Adrenal gland (tissue), 12 donors: ENCODE measurements around the gene MAP4K1. TPM values are rescaled to one million over a fixed set of nuclear protein-coding genes. Genes with fewer than 3 reads are reported as not detected.

ENCODE experiments used
- DNase-seq, 7 donors: peaks; one replicate each; pipeline ENCODE4 v3.0.0-alpha.2; 2019 to 2020
- H3K27ac ChIP-seq, 5 donors: fragments of 200-600 bp; sonication (generic) in 4 of 5; 1 replicate in 3 of 5; 2 replicates in 2 of 5; pipeline versions ENCODE4 v1.5.1 to v1.8.0; 2016 to 2020; ENCODE audit warnings: mild to moderate bottlenecking in 1 of 5
- H3K27me3 ChIP-seq: fragments of 200-600 bp; 2 replicates; pipeline ENCODE4 v1.8.0; 2021
- H3K36me3 ChIP-seq, 2 donors: fragments of 200-600 bp; replicated peaks in 1 of 2; 1 replicate in 1 of 2; 2 replicates in 1 of 2; pipeline versions ENCODE4 v1.5.1 to v1.8.0; 2018 to 2022
- H3K4me1 ChIP-seq, 2 donors: fragments of 200-600 bp; replicated peaks in 1 of 2; 1 replicate in 1 of 2; 2 replicates in 1 of 2; pipeline versions ENCODE4 v1.5.1 to v1.8.0; 2018 to 2021
- H3K4me3 ChIP-seq, 4 donors: fragments of 200-600 bp; sonication (generic) in 3 of 4; one replicate each; pipeline ENCODE4 v1.5.1; 2016 to 2018
- H3K9me3 ChIP-seq, 3 donors: fragments of 200-600 bp; sonication (generic) in 1 of 3; replicated peaks in 1 of 3; 1 replicate in 2 of 3; 2 replicates in 1 of 3; pipeline versions ENCODE4 v1.5.1 to v1.8.0; 2016 to 2021
- CTCF ChIP-seq, 6 experiments: fragments of 450-650 bp in 4 of 6; fragments of 200-600 bp in 2 of 6; sonication (generic) in 1 of 6; IDR thresholded peaks; 1 replicate in 5 of 6; 2 replicates in 1 of 6; pipeline versions ENCODE4 v1.5.1 to v1.8.0; 2016 to 2021; ENCODE audit warnings: antibody characterized with exemption in 6 of 6, mild to moderate bottlenecking in 2 of 6, moderate library complexity in 1 of 6
- POLR2A ChIP-seq, 2 donors: fragments of 450-650 bp; IDR thresholded peaks; one replicate each; pipeline ENCODE4 v1.6.1; 2017; ENCODE audit warnings: antibody characterized with exemption in 2 of 2, mild to moderate bottlenecking in 2 of 2, moderate library complexity in 1 of 2
- WGBS, 4 donors: extraction: QIAGEN DNeasy Blood & Tissue Kit in 2 of 4; methylation state at CpG; one replicate each; pipeline versions ENCODE4 v1.1.5 to v1.1.7; 2013 to 2017; 5-methylcytosine and 5-hydroxymethylcytosine counted together
- intact Hi-C, 2 donors: fragments of 100-400 bp; cut with DNase I; formaldehyde crosslinking; loops; one replicate each; pipeline versions ENCODE4 v1.14.1 to v1.15.0; 2022 to 2023
- polyA plus RNA-seq, 3 donors: library from polyadenylated mRNA; stranded (reverse); fragments of 200-250 nt in 2 of 3; fragments of 350-450 nt in 1 of 3; fragmentation: Illumina TruSeq in 1 of 3; extraction: RNeasy Lipid Tissue Mini Kit (QIAGEN cat#74804) in 1 of 3; gene quantifications; one replicate each; pipeline ENCODE4 v1.2.3, GENCODE V29; 2013 to 2014
- total RNA-seq, 9 donors: library from RNA; depleted of rRNA in 4 of 9; stranded (reverse); fragments of >200 nt in 4 of 9; fragments of 120-200 nt in 1 of 9; fragmentation: NEBNext Ultra II Directional in 1 of 9; extraction: Animal tissue kit (Norgen Biotek cat#: 25700) in 1 of 9; gene quantifications; one replicate each; pipeline versions ENCODE4 v1.1.0 to v1.2.4, GENCODE V29; 2013 to 2023
- donor health status: healthy with polysubstance abuse.
- donor health status: Bipolar disorder and iron deficiency.
- donor health status: DM: yes; HTN: yes; CAD: no.
- donor health status: DM: no; HTN: no; CAD: no.
- donor health status: DM: no; HTN: no; CAD: no.
- donor health status: DM: yes; HTN: yes; CAD: no.

MAP4K1 gene
- total and polyA plus RNA-seq, 12 donors, result 1.1 to 12.5 (median 4.1) TPM

- peak overlapping the region; percentile 66 to 99 (median 95) for H3K27ac ChIP-seq
- peaks cover 90 to 100% of the 10 kb centered on the region in 2 donors for H3K4me1 ChIP-seq
- 24 to 40% (median 34%) methylated on average over 13 to 15 of the region's 15 CpGs for WGBS, 4 donors
- TF ChIP-seq CTCF (IDR thresholded peaks at IDR 0.05) (no peak), POLR2A (IDR thresholded peaks at IDR 0.05) (peak in 1 of 2 donors; percentile 82)
- H3K27me3 ChIP-seq, result no peaks in the 10 kb centered on the region
- no peaks in the 10 kb centered on the region for H3K36me3 ChIP-seq
- intact Hi-C loops, result loop anchor here in 1 of 2 donors (10.0 kb wide), 1 partner anchor 46 kb away; no protein-coding TSS in a partner anchor
- peak overlapping the region in 1 of 4 donors; percentile 7 for H3K4me3 ChIP-seq
- DNase-seq, result peak; percentile 70 to 91 (median 85)
- H3K9me3 ChIP-seq, result no peaks in the 10 kb centered on the region
Observed at GRCh38 chr19:38658462-38659306, 40.9 kb upstream of the MAP4K1 start.

- intact Hi-C loops, result loop anchor here in 1 of 2 donors (10.0 kb wide), 1 partner anchor 47 kb away; no protein-coding TSS in a partner anchor
- no peak overlapping the region for H3K4me3 ChIP-seq
- no peaks in the 10 kb centered on the region for H3K36me3 ChIP-seq
- no peaks in the 10 kb centered on the region for H3K27me3 ChIP-seq
- TF ChIP-seq CTCF (IDR thresholded peaks at IDR 0.05) (no peak), POLR2A (IDR thresholded peaks at IDR 0.05) (peak in 1 of 2 donors; percentile 18)
- whole genome bisulfite sequencing, 4 donors, result 23 to 28% (median 26%) methylated on average over 8 of the region's 8 CpGs
- peaks cover 90 to 100% of the 10 kb centered on the region in 2 donors for H3K4me1 ChIP-seq
- H3K9me3 ChIP-seq, result no peaks in the 10 kb centered on the region
- DNase-seq, result peak in 3 of 7 donors; percentile 51 to 60 (median 60)
- H3K27ac ChIP-seq, result peak overlapping the region; percentile 66 to 99 (median 95)
Observed at GRCh38 chr19:38657633-38658222, 40.0 kb upstream of the MAP4K1 start.

GRCh38 chr19:38656171-38656981, 38.6 kb upstream of the MAP4K1 start:
- no peaks in the 10 kb centered on the region for H3K9me3 ChIP-seq
- peaks cover 93 to 100% of the 10 kb centered on the region in 2 donors for H3K4me1 ChIP-seq
- no peaks in the 10 kb centered on the region for H3K36me3 ChIP-seq
- H3K4me3 ChIP-seq, result no peak overlapping the region
- H3K27me3 ChIP-seq, result no peaks in the 10 kb centered on the region
- DNase-seq, result peak in 1 of 7 donors; percentile 57
- H3K27ac ChIP-seq, result peak overlapping the region; percentile 70 to 99 (median 95)
- intact Hi-C loops, result loop anchor here in 1 of 2 donors (10.0 kb wide), 1 partner anchor 48 kb away; no protein-coding TSS in a partner anchor
- 47 to 65% (median 55%) methylated on average over 7 of the region's 7 CpGs for WGBS, 4 donors
- TF ChIP-seq CTCF (IDR thresholded peaks at IDR 0.05) (no peak), POLR2A (IDR thresholded peaks at IDR 0.05) (peak in 1 of 2 donors; percentile 2)
